ENCODE results near the gene ST6GALNAC4.
"Not testable (repeated sequence)": the region's sequence is repeated elsewhere in the genome, so short reads cannot be mapped to it uniquely, and the experiment has no call there.

The ST6GALNAC4 gene

DNA sequence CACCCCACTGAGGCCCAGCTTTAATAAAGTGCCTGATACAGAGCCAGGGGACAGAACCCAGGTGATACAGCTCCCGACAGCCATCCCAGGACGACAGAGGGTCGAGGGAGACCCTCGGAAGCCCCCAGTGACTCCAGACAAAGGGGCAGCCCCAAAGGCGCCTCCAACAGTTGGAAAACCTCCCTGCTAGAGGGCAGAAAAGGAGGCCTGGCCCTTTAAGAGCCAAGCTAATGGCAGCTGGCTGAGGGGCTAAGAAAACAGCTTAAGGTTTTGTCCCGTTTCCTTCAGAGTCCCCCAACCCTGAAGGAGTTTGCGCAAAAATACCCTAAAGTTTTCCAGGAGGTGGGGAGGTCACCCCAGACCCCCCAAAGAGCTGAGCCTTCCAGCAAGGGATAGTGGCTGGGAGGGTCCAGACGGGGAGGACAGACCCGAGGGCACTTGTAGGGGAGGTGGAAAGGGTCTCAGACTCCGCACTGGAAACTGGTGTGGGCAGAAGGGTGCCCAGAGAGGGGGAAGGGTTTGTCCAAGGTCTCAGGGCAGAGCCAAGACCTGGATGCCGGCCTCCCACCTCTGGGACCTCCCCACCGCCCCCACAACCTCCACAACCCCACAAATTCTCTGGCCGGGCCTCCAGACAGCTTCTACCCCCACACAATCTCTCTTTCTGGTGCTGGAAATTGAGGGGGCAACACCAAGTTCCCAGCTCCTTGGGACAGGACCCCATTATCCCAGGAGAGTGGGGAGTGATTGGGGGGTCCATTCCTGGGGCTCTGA is 31.1 kb downstream of the ST6GALNAC4 start:
- no peak for DNase-seq (ENCODE audit: low read depth, low spot score)

DNA sequence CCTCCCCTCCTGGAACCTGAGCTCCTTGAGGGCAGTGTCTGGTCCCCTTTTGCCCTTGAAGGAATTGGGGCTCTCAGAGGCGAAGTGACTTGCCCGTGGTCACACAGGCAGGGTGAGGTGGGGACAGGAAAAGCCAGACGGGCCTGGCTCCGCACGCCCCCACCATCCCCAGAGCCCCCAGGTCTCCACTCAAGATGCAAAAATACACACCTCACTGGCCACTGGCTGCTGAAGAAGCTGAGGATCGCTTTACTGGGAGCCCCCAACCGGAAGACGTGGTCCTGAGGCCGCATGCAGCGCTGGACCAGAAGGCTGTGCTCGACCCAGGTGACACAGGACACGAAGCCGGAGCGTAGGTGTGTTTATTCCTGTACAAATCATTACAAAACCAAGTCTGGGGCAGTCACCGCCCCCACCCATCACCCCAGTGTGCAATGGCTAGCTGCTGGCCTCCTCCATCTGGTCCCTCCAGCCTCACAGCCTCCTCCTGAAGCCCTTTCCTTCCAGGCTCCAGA is 31.8 kb downstream of the ST6GALNAC4 start:
- DNase-seq (ENCODE audit: low read depth, low spot score), result no peak

- DNase-seq (ENCODE audit: low read depth, low spot score), result no peak
Measured at GRCh38 chr9:127884427-127884911, 32.4 kb downstream of the ST6GALNAC4 start.

GRCh38 chr9:127883959-127884358 is 32.9 kb downstream of the ST6GALNAC4 start:
- no peak for DNase-seq (ENCODE audit: low read depth, low spot score)

DNA sequence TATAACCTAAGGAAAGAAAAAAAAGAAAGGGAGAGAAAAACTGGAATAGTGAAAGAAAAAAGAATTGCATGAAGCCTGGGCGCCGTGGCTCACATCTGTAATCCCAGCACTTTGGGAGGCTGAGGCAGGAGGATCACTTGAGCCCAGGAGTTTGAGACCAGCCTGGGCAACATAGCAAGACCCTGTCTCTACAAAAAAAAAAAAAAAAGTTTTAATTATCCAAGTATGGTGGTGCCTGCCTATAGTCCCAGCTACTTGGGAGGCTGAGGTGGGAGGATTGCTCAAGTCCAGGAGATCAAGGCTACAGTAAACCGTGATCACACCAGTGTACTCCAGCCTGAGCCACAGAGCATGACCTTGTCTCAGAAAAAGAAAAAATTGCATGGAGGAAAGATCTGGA is 35.1 kb downstream of the ST6GALNAC4 start:
- DNase-seq (ENCODE audit: low read depth, low spot score), result not testable (repeated sequence)

- no peak for DNase-seq (ENCODE audit: low read depth, low spot score)
Measured at GRCh38 chr9:127880143-127880542, 36.7 kb downstream of the ST6GALNAC4 start.

GRCh38 chr9:127878652-127879390 is 38.0 kb downstream of the ST6GALNAC4 start:
- DNase-seq (ENCODE audit: low read depth, low spot score), result no peak

- DNase-seq (ENCODE audit: low read depth, low spot score), result no peak
Measured at GRCh38 chr9:127878001-127878651, 38.7 kb downstream of the ST6GALNAC4 start.

- no peak for DNase-seq (ENCODE audit: low read depth, low spot score)
Measured at GRCh38 chr9:127877566-127877998, 39.3 kb downstream of the ST6GALNAC4 start, which contains the start of gene AK1. TSS of gene AK1 (minus strand) at chr9:127877675. CDS start at chr9:127874617, 3,058 bp downstream.

- DNase-seq (ENCODE audit: low read depth, low spot score), result no peak
Measured at GRCh38 chr9:127876764-127877562, 39.9 kb downstream of the ST6GALNAC4 start.

DNA sequence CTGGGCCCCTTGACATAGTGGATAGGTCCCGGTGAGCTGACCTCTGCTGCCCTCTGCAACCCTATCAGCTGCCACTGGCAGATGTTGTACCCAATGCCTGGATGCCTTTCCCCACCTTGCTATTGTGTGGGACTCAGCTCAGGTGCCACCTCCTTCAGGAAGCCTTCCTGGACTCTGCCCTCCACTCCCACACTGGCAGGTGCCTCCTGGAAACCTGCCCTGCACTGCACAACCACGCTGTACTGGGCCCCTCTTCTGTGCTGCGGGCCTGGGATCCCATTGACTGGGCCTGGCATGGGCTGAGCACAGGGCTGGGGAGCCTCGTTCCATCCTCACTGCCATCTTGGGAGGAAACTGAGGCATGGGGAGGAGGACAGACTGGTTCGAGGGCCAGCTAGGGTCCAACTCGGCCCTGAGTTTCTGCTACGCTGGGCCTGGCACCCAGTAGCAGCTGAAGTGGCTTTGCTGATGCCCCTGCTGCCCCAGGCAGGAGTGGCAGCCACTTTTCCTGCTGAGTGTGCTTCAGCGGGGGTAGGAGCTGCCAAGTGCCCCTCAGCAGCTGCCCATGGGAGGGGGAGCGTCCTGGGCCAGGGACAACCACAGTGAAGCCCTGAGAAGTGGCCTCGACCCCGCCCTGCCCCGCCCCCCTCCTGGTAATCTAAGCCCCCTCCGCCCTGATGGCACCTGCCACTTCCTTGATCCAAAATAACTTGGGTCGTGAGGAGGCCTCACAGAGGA is 40.6 kb downstream of the ST6GALNAC4 start:
- DNase-seq (ENCODE audit: low read depth, low spot score), result no peak

- DNase-seq (ENCODE audit: low read depth, low spot score), result no peak
Measured at GRCh38 chr9:127875306-127875966, 41.4 kb downstream of the ST6GALNAC4 start.

DNA sequence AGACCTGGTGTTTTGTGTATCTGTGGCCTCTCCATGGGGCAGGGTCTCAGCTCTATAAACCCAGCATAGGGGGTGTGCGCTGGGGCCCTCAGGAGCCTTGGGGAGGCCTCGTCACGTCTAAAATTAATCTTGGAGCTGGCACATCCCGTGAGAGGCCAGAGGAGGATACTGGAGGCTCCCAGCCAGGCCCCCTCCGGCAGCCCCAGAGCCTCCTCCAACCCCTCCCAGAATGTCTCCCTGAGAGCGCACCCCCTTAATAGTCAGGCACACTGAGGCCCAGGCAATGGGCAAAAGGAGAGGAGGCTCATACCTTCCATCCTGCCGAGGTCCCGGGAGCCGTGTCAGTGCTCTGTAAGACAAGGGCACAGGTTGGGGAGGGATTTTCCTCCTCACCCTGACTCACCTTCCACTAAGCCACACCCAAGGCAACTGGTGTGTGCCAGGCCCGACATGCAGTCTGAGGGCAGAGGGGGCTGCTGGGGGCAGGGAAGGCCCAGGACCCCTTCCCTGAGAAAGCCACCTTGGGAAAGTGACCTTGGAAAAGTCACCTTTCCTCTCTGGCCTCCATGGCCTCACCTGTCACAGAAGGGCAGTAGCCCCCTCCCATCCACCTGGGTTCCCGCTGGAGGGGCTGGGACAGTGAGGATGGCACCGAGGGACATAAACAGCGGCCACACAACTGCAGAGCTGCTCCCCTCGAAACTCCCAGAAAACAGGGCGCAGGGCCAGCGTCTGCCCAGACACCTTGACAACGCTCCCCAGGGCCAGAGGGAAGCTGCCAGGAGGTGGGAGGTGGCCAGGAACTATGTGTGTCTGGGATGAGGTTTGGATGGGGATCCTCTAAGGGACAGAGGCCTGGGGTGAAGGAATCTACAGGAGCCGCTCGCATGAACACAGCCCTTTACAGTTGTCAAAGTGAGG is 42.3 kb downstream of the ST6GALNAC4 start:
- no peak for DNase-seq (ENCODE audit: low read depth, low spot score)

DNA sequence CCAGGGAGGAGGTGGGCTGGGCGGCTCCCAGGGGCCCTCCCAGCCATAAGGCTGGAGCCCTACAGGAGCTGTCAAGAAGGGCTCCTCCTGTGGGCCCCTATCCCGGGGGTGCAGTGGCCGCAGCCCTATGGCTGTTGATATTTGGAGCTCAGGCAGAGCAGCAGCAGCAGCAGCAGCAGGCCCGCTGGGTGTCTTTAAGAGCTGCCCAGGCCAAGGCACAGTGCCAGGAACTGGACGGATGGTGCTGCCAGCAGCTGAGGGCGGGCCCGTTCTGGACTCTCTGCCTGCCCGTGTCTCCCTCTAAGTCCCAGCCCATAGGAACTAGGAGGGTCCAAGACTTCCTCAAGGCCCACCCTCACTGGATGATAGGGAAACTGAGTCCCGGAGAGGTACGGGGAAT is 43.0 kb downstream of the ST6GALNAC4 start:
- DNase-seq (ENCODE audit: low read depth, low spot score), result no peak

DNA sequence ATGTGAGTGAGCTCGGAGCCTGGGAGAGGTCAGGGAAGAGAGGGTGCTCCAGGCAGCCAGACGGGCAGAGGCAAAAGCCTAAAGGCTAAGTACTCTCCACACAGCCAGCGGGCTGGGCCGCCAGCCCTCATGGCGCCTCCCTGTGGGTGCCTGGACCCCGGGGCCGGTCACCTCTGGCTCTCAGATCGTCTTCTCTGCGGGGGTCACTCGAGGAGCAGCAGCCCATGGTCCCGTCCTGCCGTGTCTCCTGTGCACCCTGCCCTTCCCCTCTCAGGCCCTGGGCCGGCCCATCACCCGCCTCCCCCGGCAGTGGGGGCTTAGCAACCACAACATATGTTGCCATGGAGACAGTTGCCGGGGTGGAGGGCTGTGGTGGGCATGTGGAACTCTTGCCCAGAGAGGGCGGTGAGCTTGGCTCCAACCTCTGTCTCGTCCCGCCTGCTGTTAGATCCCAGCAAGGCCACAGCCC is 43.6 kb downstream of the ST6GALNAC4 start:
- no peak for DNase-seq (ENCODE audit: low read depth, low spot score)

GRCh38 chr9:127872369-127873222 is 44.2 kb downstream of the ST6GALNAC4 start:
- no peak for DNase-seq (ENCODE audit: low read depth, low spot score)

DNA sequence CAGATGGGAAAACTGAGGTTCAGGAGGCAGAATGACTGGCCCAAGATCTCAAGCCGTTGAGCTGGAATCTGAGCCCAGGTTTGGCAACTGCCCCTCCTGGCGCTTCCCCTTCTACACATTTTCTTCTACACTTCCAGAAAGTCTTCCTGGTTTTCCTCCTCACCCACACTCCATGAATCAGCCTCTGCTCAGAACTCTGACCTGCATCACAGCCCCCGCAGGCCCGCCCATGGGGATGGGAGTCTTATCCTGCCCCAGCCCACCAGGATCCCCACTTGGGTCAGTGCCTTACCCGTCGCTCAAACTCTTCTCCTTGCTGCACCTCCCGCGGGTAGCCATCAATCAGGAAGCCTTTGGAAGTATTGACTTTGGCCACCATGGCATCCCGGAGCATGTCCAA is 45.3 kb downstream of the ST6GALNAC4 start:
- no peak for DNase-seq (ENCODE audit: low read depth, low spot score)

DNA sequence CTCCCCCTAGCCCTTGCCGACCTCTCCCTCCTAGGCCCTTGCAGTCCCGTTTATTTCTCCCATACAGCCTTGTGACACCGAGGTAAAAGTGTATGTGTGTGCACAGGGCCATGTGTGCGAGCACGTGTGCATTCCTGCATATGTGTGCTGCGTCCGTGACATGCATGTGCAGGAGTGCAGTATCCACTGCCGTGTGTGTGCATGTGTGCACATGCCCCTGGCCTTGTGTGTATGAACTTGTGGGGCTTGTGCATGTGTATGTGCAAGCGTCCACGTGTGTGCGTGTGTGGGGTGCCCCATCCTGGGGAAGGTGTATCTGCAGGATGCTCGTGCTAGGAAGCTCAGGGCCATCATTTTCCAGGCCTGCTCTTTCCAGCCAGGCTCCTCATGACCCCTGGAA is 46.0 kb downstream of the ST6GALNAC4 start:
- no peak for DNase-seq (ENCODE audit: low read depth, low spot score)
